AG09309 (cell line): ENCODE results near the gene GTF3C1.

Experiments used
- DNase-seq: peaks from one replicate; pipeline ENCODE4 v3.0.0-alpha.2; 2010; ENCODE audit warnings: low read depth
- H3K4me3 ChIP-seq: 2 replicates; pipeline ENCODE4 v1.5.1; 2011; ENCODE audit warnings: mild to moderate bottlenecking, low read depth, low read length, moderate library complexity; ENCODE audit not compliant: control insufficient read depth
- CTCF ChIP-seq: IDR thresholded peaks from 2 replicates; pipeline ENCODE4 v1.5.1; 2011; ENCODE audit warnings: mild to moderate bottlenecking, low read depth, low read length, inconsistent platforms; ENCODE audit not compliant: insufficient read depth, control insufficient read depth; ENCODE audit errors: missing control alignments

Gene GTF3C1

GRCh38 chr16:27421961-27422740 lies 127.6 kb downstream of the GTF3C1 start:
- TF ChIP-seq CTCF: no peak
- DNase-seq: no peak
- H3K4me3 ChIP-seq: no peak overlapping the region

GRCh38 chr16:27417047-27417671 lies 132.6 kb downstream of the GTF3C1 start:
- TF ChIP-seq CTCF: no peak
- H3K4me3 ChIP-seq: no peak overlapping the region
- DNase-seq: no peak

GRCh38 chr16:27414788-27415431 lies 134.8 kb downstream of the GTF3C1 start:
- H3K4me3 ChIP-seq: no peak overlapping the region
- no peak for TF ChIP-seq CTCF
- DNase-seq: no peak

GRCh38 chr16:27413956-27414355 lies 135.8 kb downstream of the GTF3C1 start:
- DNase-seq: no peak
- no peak overlapping the region for H3K4me3 ChIP-seq
- TF ChIP-seq CTCF: no peak

GRCh38 chr16:27410761-27411160 lies 139.0 kb downstream of the GTF3C1 start:
- no peak for DNase-seq
- H3K4me3 ChIP-seq: no peak overlapping the region
- TF ChIP-seq CTCF: no peak
